GM19238 (cell line): ENCODE results near the gene TRDMT1.

Experiments used
- DNase-seq: peaks from one replicate; pipeline ENCODE4 v3.0.0; 2011; ENCODE audit warnings: low spot score; ENCODE audit not compliant: insufficient read length

Gene TRDMT1

DNA sequence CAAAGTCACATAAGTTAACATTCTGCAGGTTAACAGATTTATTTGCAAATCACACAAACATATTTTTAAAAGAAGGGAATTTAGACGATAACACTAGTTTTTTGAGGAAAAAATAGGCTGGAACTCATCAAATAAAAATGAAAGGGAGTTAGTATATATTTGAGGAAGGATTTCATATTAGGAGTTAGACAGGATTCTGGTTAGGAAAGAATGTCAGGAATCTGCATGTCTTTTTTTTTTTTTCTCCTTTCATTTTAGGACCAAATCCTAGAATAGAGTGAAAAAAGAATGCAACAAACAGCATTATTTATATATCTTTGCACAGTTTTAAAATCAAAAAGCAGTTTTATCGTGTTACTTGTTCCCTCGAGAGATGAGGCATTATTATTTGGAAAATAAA lies 8.9 kb upstream of the TRDMT1 start:
- no peak for DNase-seq

GRCh38 chr10:17209881-17210280 lies 8.4 kb upstream of the TRDMT1 start:
- no peak for DNase-seq

DNA sequence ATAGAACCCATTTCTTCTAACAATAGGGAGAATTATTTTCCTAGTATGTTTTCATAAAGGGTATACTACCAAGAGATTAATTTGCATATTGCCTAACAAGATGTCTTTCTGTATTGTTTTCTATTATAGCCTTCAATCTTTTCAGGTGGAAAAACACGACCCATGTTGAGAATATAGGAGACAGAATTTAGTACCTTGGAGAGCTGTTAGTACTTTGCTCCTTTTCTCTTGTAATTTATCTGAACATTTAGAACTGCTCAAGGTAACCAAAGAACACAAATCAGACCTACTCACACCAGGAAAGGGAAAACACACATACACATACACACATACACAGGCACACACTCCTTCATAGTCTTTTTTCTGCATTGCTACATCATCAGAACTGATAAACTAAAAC lies 7.8 kb upstream of the TRDMT1 start:
- no peak for DNase-seq

GRCh38 chr10:17208476-17208875 lies 7.0 kb upstream of the TRDMT1 start:
- no peak for DNase-seq

DNA sequence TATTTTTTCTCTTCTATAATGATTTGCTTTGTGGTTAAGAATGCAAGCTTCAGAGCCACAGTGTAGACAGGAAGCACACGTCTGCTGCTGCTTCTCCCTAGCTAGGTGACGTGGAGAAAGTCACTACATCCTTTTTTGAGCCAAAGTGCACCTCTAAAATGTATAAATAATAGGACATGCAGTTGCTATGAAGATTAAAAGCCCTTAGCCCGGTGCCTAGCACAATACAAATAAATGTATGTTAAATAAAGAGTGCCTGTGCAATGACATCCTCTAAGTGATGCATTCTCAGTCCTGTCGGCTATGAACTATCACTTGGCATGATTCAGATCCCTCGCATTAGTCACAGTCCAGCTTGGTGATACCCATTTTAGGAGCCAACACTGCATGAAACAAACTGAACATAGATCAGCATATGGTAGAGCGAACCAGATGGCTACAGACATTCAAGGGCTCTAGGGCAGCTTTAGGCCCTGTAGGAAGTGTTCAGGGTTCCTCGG lies 4.8 kb upstream of the TRDMT1 start:
- no peak for DNase-seq

- DNase-seq: no peak
These were observed 1.9 kb upstream of the TRDMT1 start for GRCh38 chr10:17203416-17203815.

- no peak for DNase-seq
These were observed 1.5 kb upstream of the TRDMT1 start for GRCh38 chr10:17202999-17203398.

DNA sequence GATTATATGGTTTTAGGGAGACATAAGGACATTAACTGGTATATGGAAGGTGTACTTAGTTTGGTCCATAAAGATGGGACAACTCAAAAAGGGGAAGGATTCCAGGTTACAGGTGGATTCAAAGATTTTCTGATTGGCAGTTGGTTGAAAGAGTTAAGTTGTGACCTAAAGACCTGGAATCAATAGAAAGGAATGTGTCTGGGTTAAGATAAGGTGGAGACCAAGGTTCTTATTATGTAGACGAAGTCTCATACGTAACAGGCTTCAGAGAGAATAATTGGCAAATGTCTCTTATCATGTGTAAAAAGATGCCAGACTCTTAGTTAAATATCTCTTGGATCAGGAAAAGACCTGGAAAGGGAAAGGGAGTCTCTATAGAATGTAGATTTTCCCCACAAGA lies 1.0 kb upstream of the TRDMT1 start:
- no peak for DNase-seq

GRCh38 chr10:17201794-17202116 lies 283 bp upstream of the TRDMT1 start:
- no peak for DNase-seq

DNA sequence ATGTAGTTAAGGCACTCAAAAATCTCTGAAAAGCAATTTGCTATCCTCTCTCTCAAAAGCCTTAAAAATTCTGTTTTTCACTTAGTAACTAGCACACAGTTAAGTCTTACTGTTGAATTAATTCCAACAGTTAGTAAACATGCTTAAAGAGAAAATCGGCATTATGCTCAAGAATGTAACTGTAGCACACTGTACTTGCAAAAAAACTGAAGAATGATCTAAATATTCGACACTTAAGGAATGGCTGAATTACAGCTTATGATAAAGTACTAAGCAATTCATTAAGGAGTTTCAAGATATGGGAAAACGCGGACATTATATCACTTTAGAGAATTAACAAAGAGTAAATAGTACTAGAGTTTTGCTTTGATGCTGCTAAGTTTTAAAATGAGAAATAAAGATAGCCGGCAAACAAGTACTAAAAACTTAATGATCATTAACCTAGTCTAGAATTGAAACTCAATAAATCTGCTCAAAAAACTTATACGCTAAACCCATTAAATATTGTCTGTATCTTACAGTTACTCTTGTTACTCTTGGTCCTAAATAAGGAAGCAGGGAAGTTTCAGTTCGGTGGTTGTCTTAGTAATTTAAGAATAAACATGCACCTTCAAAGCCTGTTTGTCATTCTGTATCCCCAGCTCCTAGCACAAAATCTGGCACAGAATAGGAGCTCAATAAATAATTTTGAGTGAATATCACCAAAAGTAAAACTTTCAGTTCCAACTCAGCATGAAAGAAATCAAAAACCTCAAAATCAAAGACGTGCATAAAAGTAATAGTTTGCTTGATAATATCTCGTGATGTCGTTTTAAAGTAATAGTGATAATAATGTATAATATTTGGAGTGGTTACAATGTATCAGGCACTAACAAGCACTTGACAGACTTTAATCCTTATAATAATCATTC lies 1.2 kb downstream of the TRDMT1 start:
- no peak for DNase-seq

DNA sequence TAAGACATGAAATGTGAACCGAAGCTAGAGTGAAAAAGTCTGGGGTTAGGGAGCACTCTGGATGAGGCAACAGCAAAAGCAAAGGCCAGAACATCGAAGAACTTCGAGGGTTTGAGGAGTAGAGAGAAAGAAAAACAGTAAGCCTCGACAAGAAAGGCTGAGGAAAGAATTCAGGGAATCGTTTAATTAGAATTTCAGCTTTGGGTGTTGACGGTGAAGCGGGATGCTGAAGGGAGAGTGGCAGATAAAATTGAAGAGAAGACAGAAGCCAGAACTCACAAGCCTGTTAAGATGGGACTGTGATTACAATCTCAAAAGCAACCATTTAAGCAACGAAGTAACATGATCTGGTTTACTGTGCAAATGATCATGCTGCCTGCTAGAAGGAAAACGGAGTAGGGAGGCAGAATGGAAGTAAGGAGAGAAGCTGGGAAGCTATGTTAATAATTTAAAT lies 2.1 kb downstream of the TRDMT1 start:
- no peak for DNase-seq

GRCh38 chr10:17196573-17196972 lies 4.9 kb downstream of the TRDMT1 start:
- DNase-seq: no peak

DNA sequence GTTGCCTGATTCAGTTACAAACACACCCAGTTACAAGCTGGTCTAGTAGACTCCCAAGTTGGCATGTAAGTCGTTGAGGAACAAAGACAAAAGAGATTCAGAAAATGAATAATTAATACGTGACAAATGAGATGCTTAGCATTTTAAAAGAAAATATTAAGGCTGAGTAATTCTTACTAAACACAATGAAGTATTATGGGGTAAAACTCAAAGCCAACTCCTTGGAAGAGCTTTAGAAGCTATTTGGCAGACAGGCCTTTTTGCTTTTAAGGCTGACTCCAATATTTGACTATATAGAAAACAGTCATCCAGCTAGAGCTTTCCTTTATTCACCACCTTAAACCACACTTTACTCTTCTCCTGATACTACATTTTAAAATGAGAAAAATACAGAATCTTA lies 5.4 kb downstream of the TRDMT1 start:
- no peak for DNase-seq

- DNase-seq: no peak
These were observed 6.4 kb downstream of the TRDMT1 start for GRCh38 chr10:17195083-17195482.

DNA sequence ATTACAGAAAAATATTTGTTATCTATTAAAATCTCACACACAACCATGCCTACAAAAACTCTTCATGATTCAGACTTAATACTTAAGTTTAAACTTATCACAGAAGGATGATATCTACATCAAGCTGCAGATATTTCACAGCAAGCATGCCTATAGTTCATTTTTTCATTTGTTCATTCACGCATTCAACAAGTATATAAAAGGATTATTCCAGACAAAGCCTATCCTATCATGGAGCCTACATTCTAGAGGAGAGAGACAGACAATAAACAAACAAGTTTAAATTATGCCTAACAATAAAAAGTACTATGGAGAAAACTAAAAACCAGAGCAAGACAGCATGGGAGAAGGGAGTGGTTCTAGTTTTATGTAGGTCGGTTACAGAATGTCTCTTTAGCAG lies 10.9 kb downstream of the TRDMT1 start:
- DNase-seq: no peak

GRCh38 chr10:17188644-17189172 lies 12.8 kb downstream of the TRDMT1 start:
- DNase-seq: no peak

GRCh38 chr10:17185873-17186272 lies 15.6 kb downstream of the TRDMT1 start:
- no peak for DNase-seq

DNA sequence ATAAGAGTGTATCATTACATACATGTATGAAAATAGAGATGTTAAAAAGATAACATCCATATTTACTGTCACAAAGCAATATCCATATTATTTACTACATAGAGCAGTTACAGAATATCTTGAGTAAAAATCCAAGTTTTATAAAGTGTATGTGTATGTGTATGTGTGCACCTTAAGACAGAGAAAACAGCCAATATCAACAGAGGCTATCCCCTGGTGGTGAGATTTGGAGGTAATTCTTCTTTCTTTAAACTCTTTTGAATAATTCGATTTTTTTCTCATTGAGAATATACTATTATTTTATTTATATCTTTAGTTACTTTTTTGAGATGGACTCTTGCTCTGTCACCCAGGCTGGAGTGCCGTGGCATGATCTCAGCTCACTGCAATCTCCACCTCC lies 18.4 kb downstream of the TRDMT1 start:
- DNase-seq: no peak

GRCh38 chr10:17181751-17182150 lies 19.7 kb downstream of the TRDMT1 start:
- no peak for DNase-seq

- DNase-seq: no peak
These were observed 20.4 kb downstream of the TRDMT1 start for GRCh38 chr10:17181110-17181509.

- DNase-seq: no peak
These were observed 22.5 kb downstream of the TRDMT1 start for GRCh38 chr10:17179002-17179401.

- no peak for DNase-seq
These were observed 23.5 kb downstream of the TRDMT1 start for GRCh38 chr10:17178006-17178405.

DNA sequence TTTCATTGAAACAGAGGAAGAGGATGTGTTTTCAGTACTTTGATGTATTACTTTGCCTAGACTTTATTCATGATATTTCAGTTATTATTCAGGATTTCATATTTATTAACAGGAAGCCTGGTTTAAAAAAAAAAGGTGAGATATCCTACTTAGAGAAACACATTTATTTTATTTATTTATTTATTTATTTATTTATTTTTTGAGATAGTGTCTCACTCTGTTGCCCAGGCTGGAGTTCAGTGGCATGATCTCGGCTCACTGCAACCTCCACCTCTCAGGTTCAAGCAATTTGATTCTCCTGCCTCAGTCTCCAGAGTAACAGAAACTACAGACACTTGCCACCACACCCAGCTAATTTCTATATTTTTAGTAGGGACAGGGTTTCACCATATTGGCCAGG lies 24.5 kb downstream of the TRDMT1 start:
- no peak for DNase-seq
